ENCODE measurements around the gene CYTH1.

- TF ChIP-seq CTCF (IDR thresholded peaks at IDR 0.05; ENCODE audit: insufficient read depth, low read depth, low read length) (no peak), EZH2 (IDR thresholded peaks at IDR 0.05; ENCODE audit: insufficient read depth, low read length) (no peak)
Measured at GRCh38 chr17:78634154-78634553, 147.9 kb downstream of the CYTH1 start.

Measured in astrocyte (in vitro differentiated cells and primary cell).